WI38 (cell line): ENCODE data around the gene MIR17HG.
"Not testable (repeated sequence)": the region's sequence is repeated elsewhere in the genome, so short reads cannot be mapped to it uniquely, and the experiment has no call there.

Experiments used
- H3K4me3 ChIP-seq: 2 replicates; pipeline ENCODE4 v1.5.1; 2011; ENCODE audit warnings: low read depth, mild to moderate bottlenecking, control low read depth, low read length
- CTCF ChIP-seq: IDR thresholded peaks from 2 replicates; pipeline ENCODE4 v1.5.1; 2012; ENCODE audit warnings: low read depth, mild to moderate bottlenecking, control low read depth, low read length

Gene MIR17HG

DNA sequence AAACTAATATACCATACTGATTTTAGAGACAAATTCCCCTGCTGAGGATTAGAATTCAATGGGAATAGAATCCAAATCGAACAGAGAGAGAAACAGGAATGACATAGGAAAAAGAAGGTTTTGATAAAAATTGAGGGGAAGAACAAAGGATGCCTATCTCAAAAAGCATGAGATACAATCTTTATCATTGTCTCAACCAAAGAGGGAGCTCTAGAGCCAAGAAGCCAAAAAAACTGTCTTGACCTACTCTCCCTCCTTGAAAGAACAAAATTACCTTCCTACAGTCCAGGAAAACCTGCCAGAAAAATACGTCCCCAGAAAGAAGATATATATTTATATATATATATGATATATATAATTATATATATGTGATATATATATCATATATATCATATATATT, 39.2 kb upstream of the MIR17HG start:
- no peak for TF ChIP-seq CTCF
- H3K4me3 ChIP-seq = no peak overlapping the region

DNA sequence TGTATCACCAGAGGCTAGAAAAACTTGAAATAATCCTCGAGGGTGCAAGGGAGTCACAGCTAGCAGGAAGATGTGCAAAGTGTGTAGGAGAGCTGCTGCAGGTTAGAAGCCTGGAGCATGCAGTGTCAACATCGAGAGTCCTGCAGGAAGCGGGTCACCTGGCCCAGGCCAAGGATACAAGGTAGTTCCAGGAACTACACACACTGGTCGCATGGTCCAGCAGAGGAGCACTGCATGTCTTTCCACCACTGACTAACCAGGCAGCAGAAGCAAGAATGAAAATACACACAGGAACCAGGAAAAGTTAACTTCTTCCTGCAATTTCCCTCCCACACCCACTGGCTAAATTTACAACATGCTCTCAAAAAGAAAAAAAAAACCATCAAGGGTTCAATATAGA, 36.0 kb upstream of the MIR17HG start:
- no peak overlapping the region for H3K4me3 ChIP-seq
- no peak for TF ChIP-seq CTCF

GRCh38 chr13:91312324-91312723, 35.2 kb upstream of the MIR17HG start:
- no peak overlapping the region for H3K4me3 ChIP-seq
- no peak for TF ChIP-seq CTCF

DNA sequence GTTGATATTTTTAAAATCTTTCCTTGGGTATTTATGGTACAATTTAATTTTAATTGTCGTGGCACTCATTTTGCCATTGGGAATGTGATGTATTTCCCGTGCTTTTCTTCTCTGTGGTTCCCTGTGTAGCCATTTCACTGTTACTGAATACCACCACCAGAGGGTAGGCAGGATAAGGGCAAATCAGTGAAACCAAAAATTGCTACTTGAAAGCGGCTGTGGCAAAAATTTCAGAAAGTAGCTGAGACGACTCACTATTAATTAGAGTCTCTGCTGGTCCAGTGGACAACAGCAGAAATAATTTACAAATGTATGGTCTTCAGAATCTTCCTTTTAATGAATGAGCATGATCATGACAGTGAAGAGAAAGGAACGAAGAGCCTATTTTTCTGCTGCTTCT, 34.4 kb upstream of the MIR17HG start:
- no peak for TF ChIP-seq CTCF
- no peak overlapping the region for H3K4me3 ChIP-seq

DNA sequence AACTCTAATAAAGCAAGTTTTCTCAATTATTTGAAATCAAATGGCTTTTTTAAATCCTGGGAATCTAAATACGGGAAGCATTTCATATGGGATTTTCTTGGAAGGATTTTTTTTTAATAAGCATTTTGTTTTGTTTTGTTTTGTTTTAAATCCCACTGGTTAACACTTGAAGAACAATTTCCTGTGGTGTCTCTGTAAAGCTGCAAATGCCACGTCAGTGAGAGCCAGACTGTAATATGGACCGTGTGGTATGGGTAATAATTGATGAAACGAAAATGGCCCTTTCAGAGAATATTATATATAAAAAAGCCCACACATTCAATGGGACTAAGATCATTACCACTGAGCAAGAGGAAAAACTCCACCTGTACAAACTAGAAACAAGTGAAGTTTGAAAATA, 33.9 kb upstream of the MIR17HG start:
- H3K4me3 ChIP-seq = no peak overlapping the region
- TF ChIP-seq CTCF = no peak

DNA sequence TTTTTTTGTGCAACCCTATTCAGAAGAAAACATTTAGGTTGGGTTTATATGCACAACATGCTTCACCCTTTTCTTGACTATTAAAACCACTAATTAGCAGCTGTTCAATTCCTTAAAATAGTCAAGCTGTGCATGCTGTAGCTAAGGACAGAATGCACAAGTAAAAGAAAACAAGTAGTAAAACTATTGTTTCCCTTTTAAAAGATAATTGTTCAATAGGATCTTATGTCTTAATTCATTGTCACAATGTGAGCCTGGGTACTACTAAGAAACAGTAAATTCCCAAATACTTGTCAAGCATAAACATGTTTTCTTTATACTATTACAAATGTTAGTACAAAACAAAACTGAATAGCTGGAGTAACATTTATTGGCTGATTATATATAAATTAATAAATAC, 32.6 kb upstream of the MIR17HG start:
- H3K4me3 ChIP-seq = no peak overlapping the region
- TF ChIP-seq CTCF = no peak

- no peak for TF ChIP-seq CTCF
Observed at GRCh38 chr13:91318886-91319285, 28.6 kb upstream of the MIR17HG start.

DNA sequence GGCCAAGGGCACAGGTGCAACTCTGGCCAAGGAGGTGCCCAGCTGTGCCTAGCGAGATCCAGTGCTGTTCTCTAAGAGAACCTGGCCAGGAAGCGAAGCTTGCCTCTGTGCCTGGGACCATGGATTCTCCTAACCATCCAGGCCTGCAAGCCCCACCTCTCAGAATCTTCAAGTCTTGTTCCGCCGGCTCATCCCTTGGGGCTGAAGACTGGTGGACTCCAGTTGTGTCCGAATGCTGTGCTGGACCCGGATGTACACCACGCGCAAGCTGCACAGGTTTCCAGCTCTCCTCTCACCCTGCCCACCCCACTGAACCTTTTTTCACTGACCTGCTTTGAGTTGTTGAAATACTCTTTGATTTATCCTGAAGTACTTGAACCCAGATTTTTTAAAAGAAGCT, 27.5 kb upstream of the MIR17HG start:
- no peak overlapping the region for H3K4me3 ChIP-seq
- no peak for TF ChIP-seq CTCF

More at GRCh38 chr13:91318886-91319285, 28.6 kb upstream of the MIR17HG start:
- H3K4me3 ChIP-seq = no peak overlapping the region

DNA sequence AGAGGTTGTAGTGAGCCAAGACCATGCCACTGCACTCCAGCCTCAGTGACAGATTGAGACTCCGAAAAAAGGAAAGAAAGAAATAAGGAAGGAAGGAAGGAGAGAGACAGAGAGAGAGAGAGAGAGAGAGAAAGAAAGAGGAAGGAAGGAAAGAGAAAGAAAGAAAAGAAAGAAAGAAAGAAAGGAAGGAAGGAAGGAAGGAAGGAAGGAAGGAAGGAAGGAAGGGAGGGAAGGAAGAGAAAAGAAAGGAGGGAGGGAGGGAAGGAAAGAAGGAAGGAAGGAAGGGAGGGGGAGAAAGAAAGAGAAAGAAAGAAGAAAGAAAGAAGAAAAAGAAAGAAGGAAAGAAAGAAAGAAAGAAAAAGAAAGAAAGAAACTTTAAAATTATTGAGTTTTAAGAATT, 26.5 kb upstream of the MIR17HG start:
- not testable (repeated sequence) for H3K4me3 ChIP-seq
